Trophoblast cell (in vitro differentiated cells and primary cell): Measurements from ENCODE around the gene BRSK2.

Source experiments
- DNase-seq, 2 donors: peaks; one replicate each; pipeline ENCODE4 v3.0.0-alpha.2; 2016
- H2AFZ ChIP-seq: 2 replicates; pipeline ENCODE4 v1.6.1; 2013; ENCODE audit warnings: low read length, moderate library complexity, mild to moderate bottlenecking; ENCODE audit not compliant: insufficient read depth, poor library complexity
- H2AK5ac ChIP-seq: 2 replicates; pipeline ENCODE4 v1.6.1; 2013; ENCODE audit warnings: mild to moderate bottlenecking, low read length
- H2BK120ac ChIP-seq: 2 replicates; pipeline ENCODE4 v1.6.1; 2013; ENCODE audit warnings: low read length, mild to moderate bottlenecking, moderate library complexity; ENCODE audit not compliant: insufficient read depth, poor library complexity
- H2BK12ac ChIP-seq: 2 replicates; pipeline ENCODE4 v1.6.1; 2013; ENCODE audit warnings: mild to moderate bottlenecking, low read length, moderate library complexity
- H2BK5ac ChIP-seq: 2 replicates; pipeline ENCODE4 v1.6.1; 2013; ENCODE audit warnings: low read length, low read depth, moderate library complexity, mild to moderate bottlenecking; ENCODE audit not compliant: poor library complexity
- H3K14ac ChIP-seq: 2 replicates; pipeline ENCODE4 v1.6.1; 2013; ENCODE audit warnings: mild to moderate bottlenecking, low read length
- H3K18ac ChIP-seq: 2 replicates; pipeline ENCODE4 v1.6.1; 2013; ENCODE audit warnings: mild to moderate bottlenecking, low read length
- H3K23ac ChIP-seq: 2 replicates; pipeline ENCODE4 v1.6.1; 2013; ENCODE audit warnings: low read length
- H3K27ac ChIP-seq: 2 replicates; pipeline ENCODE4 v1.5.1; 2013; ENCODE audit warnings: low read depth, mild to moderate bottlenecking, inconsistent platforms, low read length, moderate library complexity
- H3K27me3 ChIP-seq: 2 replicates; pipeline ENCODE4 v1.6.1; 2013; ENCODE audit warnings: inconsistent platforms, mild to moderate bottlenecking, low read length, moderate library complexity; ENCODE audit not compliant: insufficient read depth
- H3K36me3 ChIP-seq, 2 experiments: 1 replicate in 1 of 2; 2 replicates in 1 of 2; pipeline ENCODE4 v1.6.1; 2013; ENCODE audit warnings: low read length in 2 of 2, mild to moderate bottlenecking in 2 of 2, moderate library complexity in 1 of 2; ENCODE audit not compliant: insufficient read depth in 2 of 2, control insufficient read depth in 1 of 2
- H3K4ac ChIP-seq: 2 replicates; pipeline ENCODE4 v1.6.1; 2013; ENCODE audit warnings: low read depth, mild to moderate bottlenecking, low read length, moderate library complexity
- H3K4me1 ChIP-seq, 2 experiments: 1 replicate in 1 of 2; 2 replicates in 1 of 2; pipeline ENCODE4 v1.6.1; 2013; ENCODE audit warnings: low read length in 2 of 2, mild to moderate bottlenecking in 2 of 2, moderate library complexity in 1 of 2; ENCODE audit not compliant: insufficient read depth in 2 of 2, control insufficient read depth in 1 of 2
- H3K4me2 ChIP-seq: 2 replicates; pipeline ENCODE4 v1.6.1; 2013; ENCODE audit warnings: inconsistent platforms, mild to moderate bottlenecking, low read length, moderate library complexity
- H3K4me3 ChIP-seq: 2 replicates; pipeline ENCODE4 v1.5.1; 2013; ENCODE audit warnings: mild to moderate bottlenecking, low read depth, low read length, inconsistent platforms
- H3K79me1 ChIP-seq: one replicate; pipeline ENCODE4 v1.6.1; 2013; ENCODE audit warnings: low read length
- H3K79me2 ChIP-seq: 2 replicates; pipeline ENCODE4 v1.6.1; 2013; ENCODE audit warnings: low read length, mild to moderate bottlenecking; ENCODE audit not compliant: control insufficient read depth, insufficient read depth, poor library complexity
- H3K9ac ChIP-seq: 2 replicates; pipeline ENCODE4 v1.6.1; 2013; ENCODE audit warnings: mild to moderate bottlenecking, low read length
- H3K9me3 ChIP-seq: 2 replicates; pipeline ENCODE4 v1.6.1; 2013; ENCODE audit warnings: low read depth, mild to moderate bottlenecking, control low read depth, inconsistent platforms, low read length; ENCODE audit not compliant: insufficient read depth
- H4K12ac ChIP-seq: 2 replicates; pipeline ENCODE4 v1.6.1; 2013; ENCODE audit warnings: low read depth, mild to moderate bottlenecking, low read length, moderate library complexity
- H4K8ac ChIP-seq: 2 replicates; pipeline ENCODE4 v1.6.1; 2013; ENCODE audit warnings: low read depth, mild to moderate bottlenecking, low read length, moderate library complexity
- H4K91ac ChIP-seq: one replicate; pipeline ENCODE4 v1.6.1; 2013; ENCODE audit warnings: low read depth, mild to moderate bottlenecking, low read length, moderate library complexity
- WGBS: extraction: QIAGEN DNeasy Blood & Tissue Kit; methylation state at CpG from one replicate; pipeline ENCODE4 v1.1.7; 2013; ENCODE audit warnings: missing lambda C conversion rate; ENCODE audit not compliant: insufficient read length, insufficient coverage; ENCODE audit errors: extremely low coverage; 5-methylcytosine and 5-hydroxymethylcytosine counted together

Gene BRSK2

DNA sequence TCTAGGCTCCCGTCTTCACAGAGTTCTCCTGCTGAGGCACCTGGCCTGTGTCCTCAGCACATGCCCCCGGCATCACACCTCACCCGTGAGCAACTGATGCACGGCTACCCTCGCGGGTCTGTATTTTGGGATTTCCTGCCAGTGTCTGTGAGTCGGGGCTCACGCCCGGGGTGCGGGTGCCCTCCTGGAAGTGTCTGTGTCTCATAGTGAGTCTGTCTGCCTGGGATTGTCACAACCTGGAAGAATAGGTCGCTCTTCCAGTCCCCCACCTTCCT is 11.4 kb downstream of the BRSK2 start:
- H3K23ac ChIP-seq, result no peak overlapping the region
- no peaks in the 10 kb centered on the region for H3K36me3 ChIP-seq
- H2BK120ac ChIP-seq, result no peak overlapping the region
- no peak overlapping the region for H2BK12ac ChIP-seq
- H3K18ac ChIP-seq, result no peak overlapping the region
- no peaks in the 10 kb centered on the region for H3K79me1 ChIP-seq
- no peak overlapping the region for H3K4me3 ChIP-seq
- H3K27me3 ChIP-seq, result no peaks in the 10 kb centered on the region
- DNase-seq, result no peak
- H2AK5ac ChIP-seq, result no peak overlapping the region
- H4K8ac ChIP-seq, result no peak overlapping the region
- H3K79me2 ChIP-seq, result no peaks in the 10 kb centered on the region
- no peak overlapping the region for H3K4me2 ChIP-seq
- no peaks in the 10 kb centered on the region for H3K4me1 ChIP-seq
- no peak overlapping the region for H3K9ac ChIP-seq
- no CpG with 5 or more reads among the region's 11 CpGs for WGBS
- H3K9me3 ChIP-seq, result no peaks in the 10 kb centered on the region
- H3K4ac ChIP-seq, result no peak overlapping the region
- H2BK5ac ChIP-seq, result no peak overlapping the region
- H4K12ac ChIP-seq, result no peak overlapping the region
- no peak overlapping the region for H4K91ac ChIP-seq
- H2AFZ ChIP-seq, result no peak overlapping the region
- H3K14ac ChIP-seq, result no peak overlapping the region
- no peak overlapping the region for H3K27ac ChIP-seq

- peak; percentile 34 to 77 for DNase-seq
- Histone ChIP-seq H4K8ac (no peak overlapping the region), H2AK5ac (no peak overlapping the region), H2BK12ac (no peak overlapping the region), H4K12ac (no peak overlapping the region), H3K27ac (no peak overlapping the region), H3K18ac (no peak overlapping the region), H3K4ac (no peak overlapping the region), H3K4me2 (no peak overlapping the region), H3K14ac (no peak overlapping the region), H3K9ac (no peak overlapping the region), H3K79me1 (no peaks in the 10 kb centered on the region), H2BK5ac (no peak overlapping the region), H3K36me3 (no peaks in the 10 kb centered on the region), H2BK120ac (no peak overlapping the region), H3K4me1 (no peaks in the 10 kb centered on the region), H3K27me3 (no peaks in the 10 kb centered on the region), H3K9me3 (peaks cover under 1% of the 10 kb centered on the region), H2AFZ (no peak overlapping the region), H3K4me3 (no peak overlapping the region), H3K79me2 (no peaks in the 10 kb centered on the region), H3K23ac (no peak overlapping the region), H4K91ac (no peak overlapping the region)
- no CpG with 5 or more reads among the region's 23 CpGs for WGBS
These were observed 12.0 kb downstream of the BRSK2 start for GRCh38 chr11:1401656-1402221.

DNA sequence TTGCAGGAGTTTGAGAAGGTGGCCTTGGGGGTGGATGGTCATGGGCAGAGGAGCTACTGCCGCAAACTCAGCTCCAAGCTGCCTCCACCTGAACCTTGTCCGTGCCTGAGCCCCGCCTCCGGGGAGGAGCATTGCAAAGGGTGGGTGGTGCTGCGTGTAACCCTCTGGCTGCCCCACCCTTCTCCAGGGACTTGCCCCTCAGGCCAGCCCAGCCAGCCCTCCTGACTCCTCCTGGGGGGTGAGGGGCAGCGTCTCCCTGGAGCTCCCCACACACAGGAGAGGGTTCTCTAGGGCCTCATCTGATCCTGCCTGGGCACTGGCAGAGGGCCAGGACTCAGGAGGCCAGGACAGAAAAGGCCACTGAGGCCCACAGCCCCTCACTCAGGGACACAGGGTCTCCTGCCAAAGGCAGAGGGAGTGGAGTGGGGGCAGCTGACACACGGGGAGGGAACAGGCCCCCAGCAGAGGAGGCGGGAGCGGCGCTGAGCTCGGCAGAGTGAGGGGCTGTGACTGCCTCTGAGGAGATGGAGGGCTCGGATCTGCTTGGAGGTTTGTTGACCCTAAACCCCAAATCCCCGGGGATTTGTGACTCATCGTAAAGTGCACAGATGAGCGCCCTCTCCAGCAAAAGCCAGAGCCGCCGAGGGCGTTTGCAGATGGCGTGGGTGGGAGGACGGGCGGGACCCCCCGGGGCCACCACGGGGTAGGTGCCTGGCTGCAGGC is 12.8 kb downstream of the BRSK2 start:
- H3K36me3 ChIP-seq, result no peaks in the 10 kb centered on the region
- no peak overlapping the region for H2BK12ac ChIP-seq
- H3K9ac ChIP-seq, result no peak overlapping the region
- no peak overlapping the region for H3K23ac ChIP-seq
- H3K18ac ChIP-seq, result no peak overlapping the region
- no peak overlapping the region for H3K27ac ChIP-seq
- no peak overlapping the region for H3K4me3 ChIP-seq
- no peaks in the 10 kb centered on the region for H3K79me1 ChIP-seq
- H2AK5ac ChIP-seq, result no peak overlapping the region
- no peak overlapping the region for H3K4ac ChIP-seq
- no peak overlapping the region for H4K8ac ChIP-seq
- no peak overlapping the region for H2BK5ac ChIP-seq
- no peak overlapping the region for H2AFZ ChIP-seq
- no CpG with 5 or more reads among the region's 23 CpGs for WGBS
- H3K4me2 ChIP-seq, result no peak overlapping the region
- peaks cover 2% of the 10 kb centered on the region for H3K9me3 ChIP-seq
- H3K14ac ChIP-seq, result no peak overlapping the region
- H2BK120ac ChIP-seq, result no peak overlapping the region
- no peaks in the 10 kb centered on the region for H3K27me3 ChIP-seq
- no peak overlapping the region for H4K12ac ChIP-seq
- H3K4me1 ChIP-seq, result no peaks in the 10 kb centered on the region
- H4K91ac ChIP-seq, result no peak overlapping the region
- DNase-seq, result no peak
- no peaks in the 10 kb centered on the region for H3K79me2 ChIP-seq

GRCh38 chr11:1403078-1403620 is 13.4 kb downstream of the BRSK2 start:
- no peak overlapping the region for H3K27ac ChIP-seq
- H4K8ac ChIP-seq, result no peak overlapping the region
- H3K4me3 ChIP-seq, result no peak overlapping the region
- WGBS, result no CpG with 5 or more reads among the region's 16 CpGs
- H2BK12ac ChIP-seq, result no peak overlapping the region
- no peak overlapping the region for H3K4ac ChIP-seq
- no peak overlapping the region for H3K4me2 ChIP-seq
- no peaks in the 10 kb centered on the region for H3K4me1 ChIP-seq
- H4K12ac ChIP-seq, result no peak overlapping the region
- H3K14ac ChIP-seq, result no peak overlapping the region
- no peak overlapping the region for H3K9ac ChIP-seq
- H3K9me3 ChIP-seq, result peaks cover 2% of the 10 kb centered on the region
- H3K79me1 ChIP-seq, result no peaks in the 10 kb centered on the region
- H3K18ac ChIP-seq, result no peak overlapping the region
- no peak for DNase-seq
- no peak overlapping the region for H2AFZ ChIP-seq
- H4K91ac ChIP-seq, result no peak overlapping the region
- no peaks in the 10 kb centered on the region for H3K27me3 ChIP-seq
- no peak overlapping the region for H3K23ac ChIP-seq
- H2AK5ac ChIP-seq, result no peak overlapping the region
- H2BK120ac ChIP-seq, result no peak overlapping the region
- no peaks in the 10 kb centered on the region for H3K79me2 ChIP-seq
- no peaks in the 10 kb centered on the region for H3K36me3 ChIP-seq
- no peak overlapping the region for H2BK5ac ChIP-seq
